ENCODE data around the gene NFIX.

- TF ChIP-seq, protein P1, sequence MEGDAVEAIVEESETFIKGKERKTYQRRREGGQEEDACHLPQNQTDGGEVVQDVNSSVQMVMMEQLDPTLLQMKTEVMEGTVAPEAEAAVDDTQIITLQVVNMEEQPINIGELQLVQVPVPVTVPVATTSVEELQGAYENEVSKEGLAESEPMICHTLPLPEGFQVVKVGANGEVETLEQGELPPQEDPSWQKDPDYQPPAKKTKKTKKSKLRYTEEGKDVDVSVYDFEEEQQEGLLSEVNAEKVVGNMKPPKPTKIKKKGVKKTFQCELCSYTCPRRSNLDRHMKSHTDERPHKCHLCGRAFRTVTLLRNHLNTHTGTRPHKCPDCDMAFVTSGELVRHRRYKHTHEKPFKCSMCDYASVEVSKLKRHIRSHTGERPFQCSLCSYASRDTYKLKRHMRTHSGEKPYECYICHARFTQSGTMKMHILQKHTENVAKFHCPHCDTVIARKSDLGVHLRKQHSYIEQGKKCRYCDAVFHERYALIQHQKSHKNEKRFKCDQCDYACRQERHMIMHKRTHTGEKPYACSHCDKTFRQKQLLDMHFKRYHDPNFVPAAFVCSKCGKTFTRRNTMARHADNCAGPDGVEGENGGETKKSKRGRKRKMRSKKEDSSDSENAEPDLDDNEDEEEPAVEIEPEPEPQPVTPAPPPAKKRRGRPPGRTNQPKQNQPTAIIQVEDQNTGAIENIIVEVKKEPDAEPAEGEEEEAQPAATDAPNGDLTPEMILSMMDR (IDR thresholded peaks at IDR 0.05), result peak in 2 of 6 experiments; percentile 10 to 12
- no peak for TF ChIP-seq POLR2A (IDR thresholded peaks at IDR 0.05)
These were observed 105.7 kb downstream of the NFIX start for GRCh38 chr19:13100841-13101589.

Measured in adrenal gland (tissue), 5 donors.